SU-DHL-6 (cell line): ENCODE data around the gene NPB.

Experiments
- H2AFZ ChIP-seq: fragments of 200-600 bp; sonication (generic); 2 replicates; pipeline ENCODE4 v1.6.1; 2014; ENCODE audit warnings: low read depth, mild to moderate bottlenecking, moderate library complexity, mixed read lengths, antibody characterized with exemption, low read length; ENCODE audit not compliant: severe bottlenecking
- H3F3A ChIP-seq: fragments of 200-600 bp; shearing (Covaris generic); 2 replicates; pipeline ENCODE4 v1.6.0; 2016; ENCODE audit warnings: antibody characterized with exemption, mild to moderate bottlenecking; ENCODE audit not compliant: insufficient read depth
- H3K27ac ChIP-seq: fragments of 200-600 bp; sonication (generic); 2 replicates; pipeline ENCODE4 v1.5.1; 2016; ENCODE audit warnings: low read depth, mild to moderate bottlenecking, low read length, moderate library complexity, mixed read lengths
- H3K27me3 ChIP-seq: fragments of 200-600 bp; sonication (generic), shearing (Covaris generic); 2 replicates; pipeline ENCODE4 v1.6.0; 2014; ENCODE audit warnings: mild to moderate bottlenecking, low read length
- H3K36me3 ChIP-seq: fragments of 200-600 bp; sonication (generic); 2 replicates; pipeline ENCODE4 v1.6.1; 2014; ENCODE audit warnings: mild to moderate bottlenecking, low read length, mixed read lengths
- H3K4me2 ChIP-seq: fragments of 300-600, 200-600 bp; shearing (Covaris generic), sonication (generic); 2 replicates; pipeline ENCODE4 v1.6.0; 2014; ENCODE audit warnings: low read length, low read depth, mild to moderate bottlenecking; ENCODE audit not compliant: poor library complexity, severe bottlenecking
- H3K4me3 ChIP-seq: fragments of 200-600 bp; sonication (generic); 2 replicates; pipeline ENCODE4 v1.5.1; 2014; ENCODE audit warnings: antibody characterized with exemption, low read length, mild to moderate bottlenecking, mixed read lengths; ENCODE audit not compliant: insufficient read depth, poor library complexity, severe bottlenecking
- H3K79me2 ChIP-seq: fragments of 200-600 bp; sonication (generic); 2 replicates; pipeline ENCODE4 v1.6.1; 2014; ENCODE audit warnings: mild to moderate bottlenecking, low read length, moderate library complexity; ENCODE audit not compliant: insufficient read depth
- H3K9ac ChIP-seq: fragments of 200-600 bp; sonication (generic); 2 replicates; pipeline ENCODE4 v1.7.0; 2014; ENCODE audit warnings: mild to moderate bottlenecking, low read length
- H3K9me2 ChIP-seq: fragments of 200-600 bp; sonication (generic); replicated peaks from 2 replicates; pipeline ENCODE4 v1.6.1; 2014; ENCODE audit warnings: low read length; ENCODE audit not compliant: insufficient read depth
- H3K9me3 ChIP-seq: fragments of 200-600 bp; sonication (generic); 2 replicates; pipeline ENCODE4 v1.6.1; 2014; ENCODE audit warnings: low read length, mixed read lengths; ENCODE audit not compliant: insufficient read depth
- H4K20me1 ChIP-seq: fragments of 200-600 bp; sonication (generic); 2 replicates; pipeline ENCODE4 v1.6.1; 2014; ENCODE audit warnings: low read depth, mild to moderate bottlenecking, antibody characterized with exemption, low read length, moderate library complexity, mixed read lengths
- CTCF ChIP-seq: fragments of 200-600 bp; sonication (generic); IDR thresholded peaks from one replicate; pipeline ENCODE4 v1.5.1; 2017; ENCODE audit warnings: antibody characterized with exemption, mild to moderate bottlenecking, low read length, moderate library complexity; ENCODE audit not compliant: insufficient read depth, poor library complexity, severe bottlenecking
- EZH2phosphoT487 ChIP-seq: fragments of 200-600 bp; sonication (generic), shearing (Covaris generic); conservative IDR thresholded peaks from 2 replicates; pipeline ENCODE4 v1.6.1; 2018; ENCODE audit warnings: mild to moderate bottlenecking, antibody characterized with exemption, low read length, moderate library complexity, mixed read lengths

Gene NPB

GRCh38 chr17:81884520-81884919, 17.5 kb upstream of the NPB start:
- no peak for TF ChIP-seq CTCF
- no peak for TF ChIP-seq EZH2phosphoT487
- Histone ChIP-seq H3K4me3 (no peak overlapping the region), H3K9me2 (no peaks in the 10 kb centered on the region), H2AFZ (no peak overlapping the region), H3F3A (no peaks in the 10 kb centered on the region), H3K4me2 (no peak overlapping the region), H3K9me3 (no peaks in the 10 kb centered on the region), H3K36me3 (peaks cover 31% of the 10 kb centered on the region; the same call in 1 of the 2 replicates), H3K27ac (no peak overlapping the region), H4K20me1 (peaks cover 4% of the 10 kb centered on the region; the same call in 1 of the 2 replicates), H3K9ac (no peak overlapping the region), H3K27me3 (no peaks in the 10 kb centered on the region), H3K79me2 (peaks cover 51% of the 10 kb centered on the region)

GRCh38 chr17:81884968-81885367, 17.1 kb upstream of the NPB start:
- no peak overlapping the region for H3K9ac ChIP-seq
- no peak overlapping the region for H3K4me2 ChIP-seq
- no peaks in the 10 kb centered on the region for H3K9me2 ChIP-seq
- no peak for TF ChIP-seq CTCF
- TF ChIP-seq EZH2phosphoT487, result no peak
- H3F3A ChIP-seq, result no peaks in the 10 kb centered on the region
- H3K9me3 ChIP-seq, result no peaks in the 10 kb centered on the region
- H3K27ac ChIP-seq, result no peak overlapping the region
- no peak overlapping the region for H2AFZ ChIP-seq
- no peaks in the 10 kb centered on the region for H3K27me3 ChIP-seq
- peaks cover 56% of the 10 kb centered on the region for H3K79me2 ChIP-seq
- peaks cover 4% of the 10 kb centered on the region; the same call in 1 of the 2 replicates for H4K20me1 ChIP-seq
- no peak overlapping the region for H3K4me3 ChIP-seq
- peaks cover 30% of the 10 kb centered on the region for H3K36me3 ChIP-seq

GRCh38 chr17:81885454-81885853, 16.6 kb upstream of the NPB start:
- H4K20me1 ChIP-seq, result peaks cover 4% of the 10 kb centered on the region; the same call in 1 of the 2 replicates
- H3F3A ChIP-seq, result no peaks in the 10 kb centered on the region
- H3K9ac ChIP-seq, result no peak overlapping the region
- H3K4me3 ChIP-seq, result no peak overlapping the region
- no peak overlapping the region for H2AFZ ChIP-seq
- H3K27me3 ChIP-seq, result no peaks in the 10 kb centered on the region
- H3K36me3 ChIP-seq, result peaks cover 34% of the 10 kb centered on the region
- H3K4me2 ChIP-seq, result no peak overlapping the region
- H3K27ac ChIP-seq, result no peak overlapping the region
- TF ChIP-seq EZH2phosphoT487, result no peak
- TF ChIP-seq CTCF, result no peak
- peaks cover 60% of the 10 kb centered on the region for H3K79me2 ChIP-seq
- no peaks in the 10 kb centered on the region for H3K9me2 ChIP-seq
- no peaks in the 10 kb centered on the region for H3K9me3 ChIP-seq
